ENCODE results near the gene SSH2.

SSH2 gene

GRCh38 chr17:29665481-29665810 is 264.6 kb downstream of the SSH2 start:
- no peaks in the 10 kb centered on the region for H4K20me1 ChIP-seq (ENCODE audit: insufficient read depth, low read length)
- no peak overlapping the region for H2AFZ ChIP-seq (ENCODE audit: low read depth, low read length)
- peaks cover 3% of the 10 kb centered on the region for H3K36me3 ChIP-seq (replicated peaks; ENCODE audit: low read depth, low read length)
- no peaks in the 10 kb centered on the region for H3K79me2 ChIP-seq (ENCODE audit: low read length)
- H3K4me1 ChIP-seq (ENCODE audit: low read length), result peaks cover 22% of the 10 kb centered on the region
- 0 out of 2 replicates have a peak overlapping the region, but pooled peaks have one; percentile 13 for H3K4me3 ChIP-seq (ENCODE audit: low read length)
- H3K9me3 ChIP-seq (ENCODE audit: insufficient read depth, low read length), result no peaks in the 10 kb centered on the region
- peak overlapping the region; percentile 78 for H3K27ac ChIP-seq (ENCODE audit: low read length)
- no peak for TF ChIP-seq EZH2phosphoT487 (IDR thresholded peaks at IDR 0.05; ENCODE audit: low read depth)
- TF ChIP-seq, protein P1, sequence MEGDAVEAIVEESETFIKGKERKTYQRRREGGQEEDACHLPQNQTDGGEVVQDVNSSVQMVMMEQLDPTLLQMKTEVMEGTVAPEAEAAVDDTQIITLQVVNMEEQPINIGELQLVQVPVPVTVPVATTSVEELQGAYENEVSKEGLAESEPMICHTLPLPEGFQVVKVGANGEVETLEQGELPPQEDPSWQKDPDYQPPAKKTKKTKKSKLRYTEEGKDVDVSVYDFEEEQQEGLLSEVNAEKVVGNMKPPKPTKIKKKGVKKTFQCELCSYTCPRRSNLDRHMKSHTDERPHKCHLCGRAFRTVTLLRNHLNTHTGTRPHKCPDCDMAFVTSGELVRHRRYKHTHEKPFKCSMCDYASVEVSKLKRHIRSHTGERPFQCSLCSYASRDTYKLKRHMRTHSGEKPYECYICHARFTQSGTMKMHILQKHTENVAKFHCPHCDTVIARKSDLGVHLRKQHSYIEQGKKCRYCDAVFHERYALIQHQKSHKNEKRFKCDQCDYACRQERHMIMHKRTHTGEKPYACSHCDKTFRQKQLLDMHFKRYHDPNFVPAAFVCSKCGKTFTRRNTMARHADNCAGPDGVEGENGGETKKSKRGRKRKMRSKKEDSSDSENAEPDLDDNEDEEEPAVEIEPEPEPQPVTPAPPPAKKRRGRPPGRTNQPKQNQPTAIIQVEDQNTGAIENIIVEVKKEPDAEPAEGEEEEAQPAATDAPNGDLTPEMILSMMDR (IDR thresholded peaks at IDR 0.05; ENCODE audit: low read depth, low read length), result no peak
- H3K27me3 ChIP-seq (ENCODE audit: low read depth, low read length), result no peaks in the 10 kb centered on the region
- peak overlapping the region; percentile 61 for H3K4me2 ChIP-seq (ENCODE audit: low read length)
- peak overlapping the region; percentile 16; the same call in 1 of the 2 replicates for H3K9ac ChIP-seq (ENCODE audit: low read length)

DNA sequence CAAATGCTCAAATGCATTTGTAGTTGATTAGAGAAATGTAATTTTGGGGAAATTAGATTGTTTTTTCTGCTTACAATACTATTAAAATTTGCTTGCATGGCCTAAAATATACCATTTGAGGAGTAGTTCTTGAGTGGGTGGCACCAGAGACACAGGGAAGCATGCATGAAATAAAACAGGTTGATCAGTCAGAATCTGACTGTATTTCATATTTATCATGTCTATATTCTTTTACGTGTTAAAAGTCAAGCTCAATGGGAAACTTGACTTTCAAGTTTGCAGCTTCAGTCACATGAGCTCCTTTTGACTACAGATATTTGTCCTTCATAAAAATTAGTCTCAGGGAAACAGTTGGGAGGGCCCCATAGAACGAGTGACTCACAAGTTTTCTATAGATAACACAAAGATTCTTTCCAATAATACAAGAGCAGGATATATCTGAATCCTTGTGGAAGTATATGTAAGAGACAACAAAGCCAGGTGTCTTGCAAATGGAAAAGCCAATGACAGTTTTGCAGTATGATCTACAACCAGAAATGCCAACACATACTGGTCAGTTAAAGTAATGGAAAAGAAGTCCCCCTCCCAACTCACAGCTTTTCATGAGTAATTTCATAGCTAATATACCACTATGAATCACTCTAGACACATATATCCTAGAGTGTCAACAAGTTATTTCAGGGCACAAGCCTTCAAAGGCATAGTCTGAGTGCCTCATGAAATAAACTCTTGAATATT is 265.1 kb downstream of the SSH2 start:
- no peak for TF ChIP-seq EZH2phosphoT487 (IDR thresholded peaks at IDR 0.05; ENCODE audit: low read depth)
- TF ChIP-seq, protein P1 (IDR thresholded peaks at IDR 0.05; ENCODE audit: low read depth, low read length), result no peak
- H3K9me3 ChIP-seq (ENCODE audit: insufficient read depth, low read length), result no peaks in the 10 kb centered on the region
- peak overlapping the region; percentile 16; the same call in 1 of the 2 replicates for H3K9ac ChIP-seq (ENCODE audit: low read length)
- no peak overlapping the region for H2AFZ ChIP-seq (ENCODE audit: low read depth, low read length)
- H3K79me2 ChIP-seq (ENCODE audit: low read length), result no peaks in the 10 kb centered on the region
- H3K27ac ChIP-seq (ENCODE audit: low read length), result peak overlapping the region; percentile 78
- H3K4me2 ChIP-seq (ENCODE audit: low read length), result peak overlapping the region; percentile 61
- H4K20me1 ChIP-seq (ENCODE audit: insufficient read depth, low read length), result no peaks in the 10 kb centered on the region
- peaks cover 3% of the 10 kb centered on the region for H3K36me3 ChIP-seq (replicated peaks; ENCODE audit: low read depth, low read length)
- H3K4me3 ChIP-seq (ENCODE audit: low read length), result 0 out of 2 replicates have a peak overlapping the region, but pooled peaks have one; percentile 13
- H3K4me1 ChIP-seq (ENCODE audit: low read length), result peaks cover 22% of the 10 kb centered on the region
- no peaks in the 10 kb centered on the region for H3K27me3 ChIP-seq (ENCODE audit: low read depth, low read length)

- H3K27ac ChIP-seq (ENCODE audit: low read length), result no peak overlapping the region
Observed at GRCh38 chr17:29663155-29663554, 266.9 kb downstream of the SSH2 start.

DNA sequence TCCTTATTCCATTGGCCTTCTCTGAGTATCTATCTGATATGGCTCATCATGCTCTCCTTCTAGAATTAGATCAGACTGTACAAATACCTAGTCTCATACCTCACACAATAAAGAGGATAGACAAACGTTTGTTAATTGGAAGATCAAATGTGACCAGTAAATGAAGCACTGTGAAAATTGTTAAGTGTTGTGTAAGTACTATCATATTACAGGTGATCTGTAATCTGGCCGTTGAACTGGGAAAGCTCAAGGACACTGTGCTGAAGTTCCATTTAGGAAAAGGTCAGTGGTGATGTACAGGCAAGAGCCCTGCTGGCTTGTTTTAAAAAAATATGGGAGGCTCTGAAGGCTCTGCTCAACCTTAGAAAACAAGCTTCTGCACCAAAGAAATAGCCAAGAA is 268.8 kb downstream of the SSH2 start:
- no peak for TF ChIP-seq EZH2phosphoT487 (IDR thresholded peaks at IDR 0.05; ENCODE audit: low read depth)
- TF ChIP-seq, protein P1 (IDR thresholded peaks at IDR 0.05; ENCODE audit: low read depth, low read length), result no peak
- Histone ChIP-seq H3K4me3 (ENCODE audit: low read length) (no peak overlapping the region), H3K9me3 (ENCODE audit: insufficient read depth, low read length) (no peaks in the 10 kb centered on the region), H3K4me2 (ENCODE audit: low read length) (no peak overlapping the region), H3K9ac (ENCODE audit: low read length) (no peak overlapping the region), H3K27ac (ENCODE audit: low read length) (no peak overlapping the region), H3K4me1 (ENCODE audit: low read length) (peaks cover 22% of the 10 kb centered on the region), H3K27me3 (ENCODE audit: low read depth, low read length) (no peaks in the 10 kb centered on the region), H3K36me3 (replicated peaks; ENCODE audit: low read depth, low read length) (no peaks in the 10 kb centered on the region), H2AFZ (ENCODE audit: low read depth, low read length) (no peak overlapping the region), H3K79me2 (ENCODE audit: low read length) (no peaks in the 10 kb centered on the region), H4K20me1 (ENCODE audit: insufficient read depth, low read length) (no peaks in the 10 kb centered on the region)

More at GRCh38 chr17:29663155-29663554, 266.9 kb downstream of the SSH2 start:
- H3K36me3 ChIP-seq (replicated peaks; ENCODE audit: low read depth, low read length), result peaks cover 3% of the 10 kb centered on the region
- no peaks in the 10 kb centered on the region for H3K27me3 ChIP-seq (ENCODE audit: low read depth, low read length)
- no peak overlapping the region for H3K4me3 ChIP-seq (ENCODE audit: low read length)
- H3K9ac ChIP-seq (ENCODE audit: low read length), result no peak overlapping the region
- no peaks in the 10 kb centered on the region for H3K79me2 ChIP-seq (ENCODE audit: low read length)
- TF ChIP-seq, protein P1 (IDR thresholded peaks at IDR 0.05; ENCODE audit: low read depth, low read length), result no peak
- TF ChIP-seq EZH2phosphoT487 (IDR thresholded peaks at IDR 0.05; ENCODE audit: low read depth), result no peak
- no peak overlapping the region for H2AFZ ChIP-seq (ENCODE audit: low read depth, low read length)
- H4K20me1 ChIP-seq (ENCODE audit: insufficient read depth, low read length), result no peaks in the 10 kb centered on the region
- no peak overlapping the region for H3K4me2 ChIP-seq (ENCODE audit: low read length)
- no peaks in the 10 kb centered on the region for H3K9me3 ChIP-seq (ENCODE audit: insufficient read depth, low read length)
- peaks cover 22% of the 10 kb centered on the region for H3K4me1 ChIP-seq (ENCODE audit: low read length)

All from OCI-LY3 (cell line).